Measurements from ENCODE around the gene BRDT. TPM values are rescaled to one million over a fixed set of nuclear protein-coding genes. Genes with fewer than 3 reads are reported as not detected.

Gene BRDT
- total and polyA plus RNA-seq, 12 donors, result not detected

GRCh38 chr1:91979383-91979782, 30.2 kb downstream of the BRDT start:
- 86 to 93% (median 91%) methylated on average over 7 of the region's 7 CpGs for WGBS, 4 donors
- H3K9me3 ChIP-seq (replicated peaks in 1 of 3), result no peaks in the 10 kb centered on the region
- TF ChIP-seq CTCF (IDR thresholded peaks at IDR 0.05) (no peak), POLR2A (IDR thresholded peaks at IDR 0.05) (no peak)

GRCh38 chr1:91980663-91981062, 31.5 kb downstream of the BRDT start:
- 67 to 75% (median 72%) methylated on average over 3 of the region's 3 CpGs for WGBS, 4 donors
- intact Hi-C loops (cut with DNase I), result no loop called here
- DNase-seq, result no peak
- TF ChIP-seq POLR2A (IDR thresholded peaks at IDR 0.05) (no peak), CTCF (IDR thresholded peaks at IDR 0.05) (no peak)
- Histone ChIP-seq H3K4me1 (replicated peaks in 1 of 2) (no peaks in the 10 kb centered on the region), H3K27ac (no peak overlapping the region), H3K27me3 (no peaks in the 10 kb centered on the region), H3K36me3 (replicated peaks in 1 of 2) (no peaks in the 10 kb centered on the region), H3K4me3 (no peak overlapping the region), H3K9me3 (replicated peaks in 1 of 3) (no peaks in the 10 kb centered on the region)

More at GRCh38 chr1:91979383-91979782, 30.2 kb downstream of the BRDT start:
- Histone ChIP-seq H3K27me3 (no peaks in the 10 kb centered on the region), H3K4me1 (replicated peaks in 1 of 2) (no peaks in the 10 kb centered on the region), H3K4me3 (no peak overlapping the region), H3K27ac (no peak overlapping the region), H3K36me3 (replicated peaks in 1 of 2) (no peaks in the 10 kb centered on the region)
- intact Hi-C loops (cut with DNase I), result no loop called here
- DNase-seq, result no peak

GRCh38 chr1:91981996-91982609, 32.9 kb downstream of the BRDT start:
- intact Hi-C loops (cut with DNase I), result no loop called here
- TF ChIP-seq POLR2A (IDR thresholded peaks at IDR 0.05) (no peak), CTCF (IDR thresholded peaks at IDR 0.05) (no peak)

GRCh38 chr1:91993256-91993655, 44.1 kb downstream of the BRDT start:
- no peaks in the 10 kb centered on the region for H3K9me3 ChIP-seq (replicated peaks in 1 of 3)
- TF ChIP-seq CTCF (IDR thresholded peaks at IDR 0.05) (no peak), POLR2A (IDR thresholded peaks at IDR 0.05) (no peak)
- no peak overlapping the region for H3K27ac ChIP-seq
- no peaks in the 10 kb centered on the region for H3K4me1 ChIP-seq (replicated peaks in 1 of 2)
- H3K27me3 ChIP-seq, result no peaks in the 10 kb centered on the region
- WGBS, 4 donors, result 89 to 100% (median 91%) methylated on average over 1 of the region's 1 CpG
- H3K36me3 ChIP-seq (replicated peaks in 1 of 2), result no peaks in the 10 kb centered on the region
- intact Hi-C loops (cut with DNase I), result loop anchor here in 1 of 2 donors (10.0 kb wide), 1 partner anchor 302 kb away; the partner anchor contains the start of genes GLMN and RPAP2
- DNase-seq, result no peak
- no peak overlapping the region for H3K4me3 ChIP-seq

More at GRCh38 chr1:91981996-91982609, 32.9 kb downstream of the BRDT start:
- H3K36me3 ChIP-seq (replicated peaks in 1 of 2), result no peaks in the 10 kb centered on the region
- no peaks in the 10 kb centered on the region for H3K4me1 ChIP-seq (replicated peaks in 1 of 2)
- no peaks in the 10 kb centered on the region for H3K9me3 ChIP-seq (replicated peaks in 1 of 3)
- DNase-seq, result no peak
- H3K27me3 ChIP-seq, result no peaks in the 10 kb centered on the region
- 36 to 98% (median 40%) methylated on average over 1 of the region's 1 CpG for WGBS, 4 donors
- no peak overlapping the region for H3K27ac ChIP-seq
- H3K4me3 ChIP-seq, result no peak overlapping the region
